Activated naive CD4-positive, alpha-beta T cell (primary cell): ENCODE measurements around the gene PCNX1.

Experiments
- DNase-seq, 4 experiments: peaks; one replicate each; lab custom pipeline; 2025; lab: John Stamatoyannopoulos, UW

PCNX1 gene

DNA sequence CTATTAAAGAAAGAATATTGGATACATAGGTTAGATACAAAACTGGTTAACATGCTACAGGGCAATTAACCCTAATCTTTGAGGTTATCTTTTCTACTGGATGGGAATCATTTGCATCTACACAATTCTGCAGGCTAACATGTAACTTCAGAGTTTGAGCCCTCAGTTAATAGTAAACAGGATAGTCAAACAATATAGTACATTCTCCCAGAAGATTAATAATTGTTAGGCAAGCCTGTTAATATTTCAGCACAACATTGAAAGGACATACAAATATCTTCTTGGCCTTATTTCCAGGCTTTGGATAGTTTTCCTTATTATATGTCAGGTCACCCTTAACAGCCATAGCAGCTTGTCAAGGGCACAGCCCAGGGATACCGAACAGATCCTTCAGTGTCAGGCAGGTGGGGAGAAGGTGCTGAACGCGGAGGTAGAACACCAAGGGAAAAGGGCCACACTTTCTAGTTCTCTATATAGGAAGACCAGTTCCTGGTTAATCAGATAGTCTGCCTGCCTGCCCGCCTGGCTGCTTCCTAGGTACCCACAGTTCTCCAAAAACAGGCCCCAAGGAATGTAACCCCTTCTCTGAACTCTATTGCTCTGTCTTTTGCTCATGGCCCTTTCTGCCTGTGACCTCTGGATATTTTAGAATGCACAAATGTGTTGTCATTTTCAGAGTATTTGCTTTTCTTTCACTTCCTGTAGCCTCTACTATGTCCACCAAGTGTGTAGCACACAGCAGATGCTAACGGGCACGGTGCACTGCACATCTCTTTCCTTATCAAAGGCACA is 256.0 kb downstream of the PCNX1 start:
- no peak for DNase-seq

DNA sequence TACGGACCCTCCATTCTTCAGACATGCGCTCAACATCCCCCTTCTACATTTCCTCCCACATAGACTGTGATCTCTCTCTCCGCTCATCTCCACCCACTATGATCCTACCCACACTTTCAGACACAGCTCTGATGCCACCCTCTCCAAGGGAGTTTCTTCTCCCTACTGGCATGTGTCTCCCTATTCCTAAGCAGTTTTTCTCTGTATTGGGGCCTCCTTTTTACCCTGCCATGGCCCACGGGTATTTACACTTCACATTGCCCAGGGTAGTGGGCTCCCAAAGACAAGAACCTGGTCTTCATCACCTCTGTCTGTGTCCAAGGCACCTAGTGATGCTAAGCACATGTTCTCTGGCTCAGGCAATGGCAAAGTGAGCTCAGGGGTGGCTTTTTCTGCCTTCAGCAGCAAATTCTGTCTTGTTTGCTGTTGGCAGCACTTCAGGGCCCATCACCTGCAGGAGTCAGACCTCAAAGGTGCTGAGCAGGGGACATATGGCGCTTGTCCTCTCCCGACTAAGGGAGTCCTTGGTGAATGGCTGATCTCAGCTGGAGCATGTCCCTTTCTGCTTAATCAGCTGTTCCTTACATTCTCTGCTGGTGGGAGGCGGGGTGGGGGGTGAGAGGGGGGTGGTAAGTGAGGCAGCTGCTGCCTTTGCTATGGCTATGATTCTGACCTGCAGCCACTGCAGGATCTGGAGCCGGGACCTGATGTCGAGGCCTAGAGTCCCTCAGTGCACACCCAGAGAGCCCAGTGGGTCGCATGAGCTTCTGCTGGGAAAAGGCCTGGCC is 256.8 kb downstream of the PCNX1 start:
- no peak for DNase-seq
